Uterus (tissue), 4 donors: ENCODE measurements around the gene IGLON5. TPM values are rescaled to one million over a fixed set of nuclear protein-coding genes. Genes with fewer than 3 reads are reported as not detected.
A peak's percentile ranks its signal among the peaks of the same experiment; 100 is the strongest.

Experiments
- DNase-seq, 2 donors: peaks; one replicate each; pipeline ENCODE4 v3.0.0-alpha.2; 2019 to 2020
- H3K27ac ChIP-seq, 2 donors: fragments of 200-600 bp; sonication (generic); 1 replicate in 1 of 2; 2 replicates in 1 of 2; pipeline ENCODE4 v1.5.1; 2016 to 2018
- H3K27me3 ChIP-seq, 2 donors: fragments of 200-600 bp; sonication (generic); one replicate each; pipeline ENCODE4 v1.5.1; 2018 to 2019; ENCODE audit warnings: control low read depth in 1 of 2
- H3K36me3 ChIP-seq, 2 donors: fragments of 200-600 bp; sonication (generic); one replicate each; pipeline ENCODE4 v1.5.1; 2019; ENCODE audit warnings: control low read depth in 1 of 2
- H3K4me1 ChIP-seq, 2 donors: fragments of 200-600 bp; sonication (generic); one replicate each; pipeline ENCODE4 v1.5.1; 2018 to 2019; ENCODE audit warnings: control low read depth in 1 of 2
- H3K4me3 ChIP-seq, 2 donors: fragments of 200-600 bp; sonication (generic); 1 replicate in 1 of 2; 2 replicates in 1 of 2; pipeline ENCODE4 v1.5.1; 2018 to 2019; ENCODE audit warnings: mild to moderate bottlenecking in 1 of 2
- H3K9me3 ChIP-seq, 2 donors: fragments of 200-600 bp; sonication (generic); one replicate each; pipeline ENCODE4 v1.5.1; 2019; ENCODE audit warnings: control low read depth in 1 of 2
- POLR2A ChIP-seq, 2 donors: fragments of 450-650 bp; IDR thresholded peaks; one replicate each; pipeline ENCODE4 v1.6.1; 2016; ENCODE audit warnings: antibody characterized with exemption in 2 of 2, mild to moderate bottlenecking in 1 of 2, moderate library complexity in 1 of 2
- intact Hi-C: fragments of 100-400 bp; cut with DNase I; formaldehyde crosslinking; loops from one replicate; pipeline ENCODE4 v1.15.1; 2023; ENCODE audit warnings: low total_unique reads
- total RNA-seq, 4 donors: library from RNA; depleted of rRNA in 3 of 4; stranded (reverse); fragments of >200 nt in 3 of 4; gene quantifications; one replicate each; pipeline versions ENCODE4 v1.1.0 to v1.2.4, GENCODE V29; 2014 to 2023
- TF ChIP-seq, protein P1 (sequence below), 4 experiments: fragments of 200-600 bp in 2 of 4; fragments of 450-650 bp in 2 of 4; sonication (generic) in 2 of 4; IDR thresholded peaks; one replicate each; pipeline ENCODE4 v1.5.1; 2016 to 2019; ENCODE audit warnings: antibody characterized with exemption in 4 of 4, mild to moderate bottlenecking in 2 of 4, moderate library complexity in 1 of 4
- donor health status: DM: yes; HTN: yes; CAD: no.

Gene IGLON5
- total RNA-seq, 4 donors from 2014 or later, result 0.28 TPM; not detected in 3

DNA sequence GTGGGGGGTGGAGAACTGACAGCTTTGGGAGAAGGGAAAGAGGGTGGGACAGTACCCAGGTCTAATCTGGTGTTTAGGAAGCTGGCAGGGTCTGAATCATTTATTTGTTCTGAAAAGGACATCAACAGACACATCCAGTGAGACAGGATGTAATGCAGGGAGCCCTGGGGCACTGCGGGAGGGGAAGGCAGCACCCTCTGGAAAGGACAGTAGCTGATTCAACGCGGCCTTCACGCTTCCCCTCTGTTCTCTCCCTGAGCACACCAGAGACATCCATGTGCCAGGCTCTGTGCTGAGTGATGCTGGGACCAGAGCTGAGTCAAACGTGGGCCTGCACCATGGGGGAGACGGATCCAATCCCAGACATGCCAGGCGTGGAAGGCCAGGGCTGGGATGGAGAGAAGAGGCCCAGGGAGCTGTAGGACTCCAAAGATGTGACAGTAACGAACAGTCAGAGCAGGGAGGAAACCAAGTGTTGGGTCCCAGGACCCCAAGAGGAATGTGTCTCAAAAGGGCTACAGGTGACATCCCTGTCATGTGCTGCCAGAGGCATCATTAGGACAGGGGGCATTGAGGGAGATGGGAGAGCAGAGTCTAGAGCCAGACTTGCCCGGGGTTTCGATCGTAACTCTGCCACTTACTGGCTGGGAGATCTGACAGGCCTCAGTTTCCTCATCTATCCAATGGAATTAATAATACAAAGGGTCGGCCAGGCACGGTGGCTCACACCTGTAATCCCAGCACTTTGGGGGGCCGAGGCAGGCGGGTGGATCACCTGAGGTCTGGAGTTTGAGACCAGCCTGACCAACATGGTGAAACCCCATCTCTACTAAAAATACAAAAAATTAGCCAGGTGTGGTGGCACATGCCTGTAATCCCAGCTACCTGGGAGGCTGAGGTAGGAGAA, 53.0 kb downstream of the IGLON5 start:
- intact Hi-C loops, result no loop called here
- Histone ChIP-seq H3K27me3 (no peaks in the 10 kb centered on the region), H3K9me3 (no peaks in the 10 kb centered on the region), H3K36me3 (no peaks in the 10 kb centered on the region), H3K4me1 (no peaks in the 10 kb centered on the region), H3K27ac (no peak overlapping the region), H3K4me3 (no peak overlapping the region)
- TF ChIP-seq POLR2A (IDR thresholded peaks at IDR 0.05), result no peak
- no peak for DNase-seq

DNA sequence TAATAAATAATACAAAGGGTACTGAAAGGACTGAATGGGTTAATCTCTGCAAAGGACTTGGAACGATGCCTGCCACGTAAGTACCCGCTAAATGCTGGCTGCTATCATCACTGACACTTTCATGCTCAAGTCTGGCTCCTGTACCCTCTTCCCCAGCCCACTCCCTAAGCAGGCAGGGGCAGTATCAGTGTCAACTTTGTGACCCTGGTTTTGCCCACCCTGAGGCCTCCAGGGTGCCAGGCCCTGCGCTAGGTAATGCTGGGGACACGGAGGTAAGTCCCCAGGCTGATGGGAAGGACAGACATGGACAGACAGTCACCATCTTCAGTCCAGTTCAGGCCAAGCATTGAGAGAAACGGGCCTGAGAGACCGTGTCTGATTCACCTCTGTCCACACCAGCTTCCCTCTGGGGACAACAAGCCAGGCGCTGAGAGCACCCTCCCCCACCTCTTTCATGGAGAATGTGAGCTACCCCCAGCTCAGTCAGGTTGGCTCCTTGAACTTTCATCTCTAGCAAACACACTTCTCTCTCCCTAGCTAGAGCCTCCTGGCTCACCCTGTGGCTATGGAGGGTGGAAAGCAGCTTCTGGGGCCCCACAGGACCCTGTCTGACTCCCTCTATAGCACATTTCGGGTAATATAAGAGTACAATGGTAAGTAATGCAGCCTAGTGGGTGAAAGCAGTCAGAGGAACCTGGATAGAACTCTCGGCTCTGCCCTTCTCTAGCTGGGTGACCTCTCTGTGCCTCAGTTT, 53.9 kb downstream of the IGLON5 start:
- Histone ChIP-seq H3K27me3 (no peaks in the 10 kb centered on the region), H3K4me1 (no peaks in the 10 kb centered on the region), H3K4me3 (peak overlapping the region; percentile 77 to 81), H3K27ac (peak overlapping the region; percentile 90 to 97), H3K9me3 (no peaks in the 10 kb centered on the region), H3K36me3 (no peaks in the 10 kb centered on the region)
- DNase-seq, result peak; percentile 30 to 31
- intact Hi-C loops, result no loop called here
- TF ChIP-seq POLR2A (IDR thresholded peaks at IDR 0.05), result no peak
- TF ChIP-seq, protein P1, sequence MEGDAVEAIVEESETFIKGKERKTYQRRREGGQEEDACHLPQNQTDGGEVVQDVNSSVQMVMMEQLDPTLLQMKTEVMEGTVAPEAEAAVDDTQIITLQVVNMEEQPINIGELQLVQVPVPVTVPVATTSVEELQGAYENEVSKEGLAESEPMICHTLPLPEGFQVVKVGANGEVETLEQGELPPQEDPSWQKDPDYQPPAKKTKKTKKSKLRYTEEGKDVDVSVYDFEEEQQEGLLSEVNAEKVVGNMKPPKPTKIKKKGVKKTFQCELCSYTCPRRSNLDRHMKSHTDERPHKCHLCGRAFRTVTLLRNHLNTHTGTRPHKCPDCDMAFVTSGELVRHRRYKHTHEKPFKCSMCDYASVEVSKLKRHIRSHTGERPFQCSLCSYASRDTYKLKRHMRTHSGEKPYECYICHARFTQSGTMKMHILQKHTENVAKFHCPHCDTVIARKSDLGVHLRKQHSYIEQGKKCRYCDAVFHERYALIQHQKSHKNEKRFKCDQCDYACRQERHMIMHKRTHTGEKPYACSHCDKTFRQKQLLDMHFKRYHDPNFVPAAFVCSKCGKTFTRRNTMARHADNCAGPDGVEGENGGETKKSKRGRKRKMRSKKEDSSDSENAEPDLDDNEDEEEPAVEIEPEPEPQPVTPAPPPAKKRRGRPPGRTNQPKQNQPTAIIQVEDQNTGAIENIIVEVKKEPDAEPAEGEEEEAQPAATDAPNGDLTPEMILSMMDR (IDR thresholded peaks at IDR 0.05), result no peak

DNA sequence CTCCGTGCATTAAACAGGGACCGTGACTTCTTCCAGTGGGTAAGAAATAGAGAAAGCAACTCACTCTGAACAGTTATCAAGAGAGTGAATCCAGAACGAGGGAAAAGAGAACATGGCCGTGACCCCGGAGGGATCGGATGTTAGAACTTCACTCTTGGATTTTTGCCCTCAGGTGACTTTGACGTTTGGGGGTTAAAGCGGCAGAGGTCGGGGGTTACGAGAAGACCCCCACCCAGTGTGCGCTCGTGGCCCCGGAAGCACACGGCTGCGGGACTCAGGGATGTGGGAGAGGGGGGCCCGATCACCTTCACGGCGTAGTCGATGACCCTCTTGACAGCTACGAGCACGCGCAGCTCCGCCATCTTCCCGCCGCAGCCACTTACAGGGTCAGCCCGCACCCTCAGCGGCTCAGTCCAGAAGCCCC, 54.5 kb downstream of the IGLON5 start, which contains the start of gene ETFB:
TSS of gene ETFB (minus strand) at position 424 of the 424 bp plus-strand sequence. CDS start at position 362, 62 bp downstream.
- Histone ChIP-seq H3K27me3 (no peaks in the 10 kb centered on the region), H3K4me1 (no peaks in the 10 kb centered on the region), H3K9me3 (no peaks in the 10 kb centered on the region), H3K4me3 (peak within 1 kb of the TSS; percentile 77 to 81), H3K27ac (peak within 1 kb of the TSS; percentile 90 to 97), H3K36me3 (no peaks in the 10 kb centered on the region)
- DNase-seq, result no peak
- TF ChIP-seq, protein P1 (IDR thresholded peaks at IDR 0.05), result no peak
- no peak for TF ChIP-seq POLR2A (IDR thresholded peaks at IDR 0.05)
- intact Hi-C loops, result no loop called here

DNA sequence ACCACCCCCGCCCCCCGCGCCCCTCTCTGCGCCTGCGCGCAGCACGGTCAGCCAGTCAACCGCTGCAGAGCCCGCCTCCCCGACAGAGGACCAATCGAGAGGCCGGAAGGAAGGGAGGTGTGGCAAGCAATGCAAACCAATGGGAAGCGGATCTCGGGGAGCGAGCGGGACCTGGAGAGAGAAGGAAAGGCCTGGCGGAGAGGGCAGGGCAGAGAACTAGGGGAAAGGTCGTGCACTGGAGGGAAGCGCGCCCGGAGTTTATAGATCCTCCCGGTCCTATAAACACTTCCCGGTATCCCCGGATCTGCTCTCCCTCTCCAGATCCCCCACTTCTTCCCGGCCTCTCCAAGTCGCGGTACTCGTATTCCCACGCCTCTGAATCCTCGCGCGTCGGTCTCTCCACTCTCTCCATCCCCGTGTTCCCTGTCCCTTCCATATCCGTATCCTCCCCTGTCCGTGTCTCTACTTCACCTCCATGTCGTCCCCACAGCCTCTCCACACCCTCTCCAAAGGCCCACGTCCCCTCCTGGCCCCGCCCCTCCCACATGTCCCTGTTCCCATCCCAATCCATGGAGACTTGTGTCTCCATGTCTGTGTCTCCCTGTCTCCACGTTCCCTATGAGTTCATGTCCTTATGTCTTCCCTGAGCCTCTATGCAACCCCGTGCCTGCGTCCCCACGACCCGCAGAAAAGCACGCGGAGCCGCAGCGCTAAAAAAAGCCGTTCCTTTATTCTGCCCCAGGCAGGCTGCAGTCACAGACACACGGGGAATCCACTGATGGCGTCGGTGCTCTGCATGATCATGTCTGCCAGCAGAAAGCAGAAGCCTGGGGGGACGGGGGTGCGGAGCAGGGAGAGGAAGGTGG, 55.2 kb downstream of the IGLON5 start:
- peak overlapping the region; percentile 90 to 97 for H3K27ac ChIP-seq
- H3K4me3 ChIP-seq, result peak overlapping the region; percentile 77 to 81
- H3K27me3 ChIP-seq, result no peaks in the 10 kb centered on the region
- peak; percentile 97 to 99 for DNase-seq
- no peaks in the 10 kb centered on the region for H3K36me3 ChIP-seq
- no peaks in the 10 kb centered on the region for H3K9me3 ChIP-seq
- H3K4me1 ChIP-seq, result no peaks in the 10 kb centered on the region
- intact Hi-C loops, result no loop called here
- peak; percentile 94 to 97 for TF ChIP-seq POLR2A (IDR thresholded peaks at IDR 0.05)
- TF ChIP-seq, protein P1 (IDR thresholded peaks at IDR 0.05), result no peak

DNA sequence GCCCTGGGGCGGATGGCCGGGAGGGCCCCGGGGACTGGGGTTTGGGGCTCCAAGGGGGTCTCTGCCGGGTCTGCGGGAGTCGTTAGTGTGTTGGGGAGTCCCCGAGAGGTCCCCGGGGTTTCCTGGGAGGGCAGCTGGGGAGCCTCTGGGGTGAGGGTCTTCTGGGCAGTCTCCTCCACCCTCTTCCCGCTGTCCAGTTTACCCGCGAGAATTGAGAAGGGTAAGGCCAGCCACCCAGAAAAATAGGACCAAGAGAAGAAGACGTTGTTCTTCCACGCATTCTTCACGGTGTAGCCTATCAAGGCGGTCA, 55.8 kb downstream of the IGLON5 start:
- peak overlapping the region; percentile 77 to 81 for H3K4me3 ChIP-seq
- intact Hi-C loops, result no loop called here
- no peaks in the 10 kb centered on the region for H3K4me1 ChIP-seq
- H3K9me3 ChIP-seq, result no peaks in the 10 kb centered on the region
- peak overlapping the region; percentile 90 to 97 for H3K27ac ChIP-seq
- H3K27me3 ChIP-seq, result no peaks in the 10 kb centered on the region
- H3K36me3 ChIP-seq, result no peaks in the 10 kb centered on the region
- DNase-seq, result no peak
- peak; percentile 92 to 95 for TF ChIP-seq POLR2A (IDR thresholded peaks at IDR 0.05)
- TF ChIP-seq, protein P1 (IDR thresholded peaks at IDR 0.05), result peak in 1 of 4 experiments; percentile 4
